ENCODE measurements around the gene BCKDHA.

BCKDHA gene

DNA sequence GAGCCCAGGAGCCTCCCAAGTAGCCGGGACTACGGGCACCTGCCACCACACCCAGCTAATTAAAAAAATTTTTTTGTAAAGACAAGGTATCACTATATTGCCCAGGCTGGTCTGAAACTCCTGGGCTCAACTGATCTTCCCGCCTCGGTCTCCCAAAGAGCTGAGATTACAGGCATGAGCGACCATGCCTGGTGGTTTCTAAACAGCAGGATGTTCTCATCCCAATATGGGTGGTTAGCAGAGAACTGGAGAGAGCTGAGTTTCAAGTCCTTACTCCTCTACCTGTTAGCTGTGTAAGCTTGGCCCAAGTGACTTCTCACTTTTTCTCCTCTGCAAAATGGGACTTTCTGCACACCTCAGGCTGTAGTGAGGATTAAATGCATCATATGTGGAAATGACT lies 13.3 kb upstream of the BCKDHA start:
- TF ChIP-seq, protein P1, sequence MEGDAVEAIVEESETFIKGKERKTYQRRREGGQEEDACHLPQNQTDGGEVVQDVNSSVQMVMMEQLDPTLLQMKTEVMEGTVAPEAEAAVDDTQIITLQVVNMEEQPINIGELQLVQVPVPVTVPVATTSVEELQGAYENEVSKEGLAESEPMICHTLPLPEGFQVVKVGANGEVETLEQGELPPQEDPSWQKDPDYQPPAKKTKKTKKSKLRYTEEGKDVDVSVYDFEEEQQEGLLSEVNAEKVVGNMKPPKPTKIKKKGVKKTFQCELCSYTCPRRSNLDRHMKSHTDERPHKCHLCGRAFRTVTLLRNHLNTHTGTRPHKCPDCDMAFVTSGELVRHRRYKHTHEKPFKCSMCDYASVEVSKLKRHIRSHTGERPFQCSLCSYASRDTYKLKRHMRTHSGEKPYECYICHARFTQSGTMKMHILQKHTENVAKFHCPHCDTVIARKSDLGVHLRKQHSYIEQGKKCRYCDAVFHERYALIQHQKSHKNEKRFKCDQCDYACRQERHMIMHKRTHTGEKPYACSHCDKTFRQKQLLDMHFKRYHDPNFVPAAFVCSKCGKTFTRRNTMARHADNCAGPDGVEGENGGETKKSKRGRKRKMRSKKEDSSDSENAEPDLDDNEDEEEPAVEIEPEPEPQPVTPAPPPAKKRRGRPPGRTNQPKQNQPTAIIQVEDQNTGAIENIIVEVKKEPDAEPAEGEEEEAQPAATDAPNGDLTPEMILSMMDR (IDR thresholded peaks at IDR 0.05; ENCODE audit: control extremely low read depth, extremely low read depth, low read depth, missing control alignments) = no peak
- no peak for DNase-seq (ENCODE audit: extremely low spot score)
- ChIA-PET CTCF (interaction anchor here (0.8 to 1.1 kb wide), 2 partner anchors 10 to 30 kb away, joined by 3 read pairs; no protein-coding TSS in a partner anchor), POLR2A (no interaction called here)

DNA sequence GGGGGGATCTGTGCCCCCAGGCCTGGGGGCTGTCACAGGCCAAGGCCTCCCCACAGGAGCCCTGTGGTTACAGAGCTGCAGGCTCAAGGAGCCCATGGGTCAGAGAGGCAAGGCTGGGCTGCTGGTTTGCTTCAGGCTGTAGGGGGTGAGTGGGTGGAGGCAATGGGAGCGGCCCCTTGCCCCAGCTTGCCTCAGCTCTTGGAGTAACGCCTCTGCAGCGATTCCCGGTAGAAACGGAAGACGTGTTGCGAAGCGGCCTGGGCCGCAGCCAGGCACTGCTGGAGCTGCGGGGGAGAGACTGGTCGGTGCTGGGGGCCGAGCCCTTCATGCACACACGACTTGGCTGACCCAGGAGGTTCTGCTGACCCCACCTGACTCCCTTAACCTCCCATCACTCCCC lies 11.2 kb upstream of the BCKDHA start:
- ChIA-PET CTCF (interaction anchor here (1.0 to 1.9 kb wide), 4 partner anchors 18 to 184 kb away, joined by 3 to 7 read pairs (median 3); no protein-coding TSS in a partner anchor), POLR2A (no interaction called here)
- DNase-seq (ENCODE audit: extremely low spot score) = no peak
- TF ChIP-seq, protein P1 (IDR thresholded peaks at IDR 0.05; ENCODE audit: control extremely low read depth, extremely low read depth, low read depth, missing control alignments) = no peak

DNA sequence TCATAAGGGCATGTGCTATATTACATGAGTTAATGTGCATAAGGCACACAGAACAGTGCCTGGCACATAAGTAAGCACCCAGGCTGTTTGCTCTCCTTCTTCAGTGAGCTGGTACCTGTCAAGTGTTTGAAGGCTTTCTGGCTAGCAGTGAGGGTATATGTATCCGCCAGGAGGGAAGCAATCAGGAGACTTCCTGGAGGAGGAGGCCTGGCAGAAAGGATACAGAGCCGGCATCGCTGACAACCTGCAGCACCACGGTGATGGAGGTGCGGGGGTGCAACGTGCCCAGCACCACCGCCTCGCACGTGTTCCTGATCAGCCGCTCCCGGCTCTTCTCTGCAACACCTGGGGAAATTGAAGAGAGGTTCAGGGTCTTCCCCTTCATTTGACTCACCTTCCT lies 6.0 kb upstream of the BCKDHA start:
- POLR2A ChIA-PET = no interaction called here
- DNase-seq (ENCODE audit: extremely low spot score) = no peak
- TF ChIP-seq, protein P1 (IDR thresholded peaks at IDR 0.05; ENCODE audit: control extremely low read depth, extremely low read depth, low read depth, missing control alignments) = no peak
- CTCF ChIA-PET = interaction anchor here (1.2 kb wide), 1 partner anchor 26 kb away, joined by 3 read pairs; no protein-coding TSS in a partner anchor

DNA sequence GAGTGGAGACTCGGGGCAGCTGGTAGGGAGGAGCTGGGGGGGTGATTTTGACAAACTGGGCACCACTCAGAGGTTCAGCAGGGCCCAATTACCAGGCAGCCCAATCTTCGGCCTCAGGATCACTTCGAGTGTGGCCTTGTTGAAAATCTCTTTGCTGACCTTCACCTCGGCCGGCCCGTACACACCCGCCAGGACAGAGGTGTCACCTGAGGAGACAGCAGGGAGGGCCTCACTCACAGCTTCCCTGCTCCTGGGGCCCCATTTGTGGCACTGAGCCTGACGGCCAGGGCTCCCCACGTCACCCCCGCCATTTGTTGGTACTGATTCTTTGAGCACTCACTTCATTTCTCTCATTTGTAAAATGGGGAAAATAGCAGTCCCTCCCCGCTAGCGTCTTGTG lies 4.8 kb upstream of the BCKDHA start:
- ChIA-PET CTCF (interaction anchor here (1.0 to 4.3 kb wide), 3 partner anchors 12 to 56 kb away, joined by 3 to 12 read pairs (median 4); no protein-coding TSS in a partner anchor), POLR2A (no interaction called here)

DNA sequence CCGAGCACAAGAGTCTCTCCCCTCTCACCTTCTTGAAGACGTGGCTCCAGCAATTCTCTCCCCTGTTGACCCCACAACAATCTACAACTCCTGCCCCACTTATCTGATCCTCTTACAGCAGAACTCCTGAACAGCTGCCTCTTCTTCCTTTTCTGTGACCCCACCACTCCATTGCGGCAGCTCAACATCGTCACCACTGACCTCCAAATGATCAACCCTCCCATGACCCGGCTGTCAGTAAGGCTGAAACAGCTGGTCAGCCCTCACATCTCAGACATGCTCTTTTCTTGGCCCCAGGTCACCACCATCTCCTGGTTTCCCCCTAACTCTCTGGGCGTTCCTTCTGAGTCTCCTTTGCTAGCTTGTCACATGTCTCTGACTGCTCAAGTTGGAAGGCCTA lies 2.3 kb upstream of the BCKDHA start:
- CTCF ChIA-PET = interaction anchor here (0.6 to 4.3 kb wide), 4 partner anchors 15 to 1488 kb away, joined by 3 to 12 read pairs (median 5); partner anchors contain the start of gene B9D2
- DNase-seq (ENCODE audit: extremely low spot score) = no peak
- TF ChIP-seq, protein P1 (IDR thresholded peaks at IDR 0.05; ENCODE audit: control extremely low read depth, extremely low read depth, low read depth, missing control alignments) = no peak
- POLR2A ChIA-PET = no interaction called here

More for the DNA sequence above, 4.8 kb upstream of the BCKDHA start:
- TF ChIP-seq, protein P1 (IDR thresholded peaks at IDR 0.05; ENCODE audit: control extremely low read depth, extremely low read depth, low read depth, missing control alignments) = no peak
- no peak for DNase-seq (ENCODE audit: extremely low spot score)

DNA sequence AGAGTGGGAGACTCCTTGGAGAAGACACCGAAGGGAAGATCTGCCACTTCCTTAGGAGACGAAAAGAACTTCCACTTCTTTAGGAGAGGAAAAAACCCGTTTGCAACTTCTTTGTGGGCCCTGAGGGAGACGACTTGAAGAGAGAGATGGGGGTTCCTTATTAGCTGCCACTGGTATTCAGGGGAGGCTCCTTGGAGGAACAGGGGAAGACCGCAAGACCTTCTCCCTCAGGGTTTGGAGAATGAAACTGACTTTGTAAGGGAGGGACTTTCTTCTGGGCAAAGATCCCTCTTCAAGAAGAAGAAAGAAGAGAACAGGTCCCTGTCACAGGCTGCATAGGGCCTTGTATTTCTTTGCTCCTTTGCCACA lies 416 bp downstream of the BCKDHA start:
- TF ChIP-seq, protein P1 (IDR thresholded peaks at IDR 0.05; ENCODE audit: control extremely low read depth, extremely low read depth, low read depth, missing control alignments) = no peak
- DNase-seq (ENCODE audit: extremely low spot score) = no peak
- CTCF ChIA-PET = no interaction called here
- POLR2A ChIA-PET = no interaction called here
